GM13976 (cell line): Measurements from ENCODE around the gene ACSL6.

Source experiments
- DNase-seq: peaks from one replicate; pipeline ENCODE4 v3.0.0; 2012; ENCODE audit warnings: low spot score
- in situ Hi-C: fragments of 300-500 bp; cut with MboI; formaldehyde crosslinking; loops from one replicate; pipeline ENCODE4 v1.12.0; 2022; ENCODE audit warnings: low sequenced_read_pairs, mixed read lengths, inconsistent platforms; ENCODE audit not compliant: unreplicated experiment
- TF ChIP-seq, protein P1 (sequence below): IDR thresholded peaks from 2 replicates; pipeline ENCODE4 v1.5.1; 2012; ENCODE audit warnings: borderline replicate concordance, mild to moderate bottlenecking; ENCODE audit not compliant: insufficient read depth; ENCODE audit errors: extremely low read depth, missing control alignments, control extremely low read depth

Gene ACSL6

GRCh38 chr5:132049093-132049492 lies 37.6 kb upstream of the ACSL6 start:
- in situ Hi-C loops: no loop called here
- TF ChIP-seq, protein P1, sequence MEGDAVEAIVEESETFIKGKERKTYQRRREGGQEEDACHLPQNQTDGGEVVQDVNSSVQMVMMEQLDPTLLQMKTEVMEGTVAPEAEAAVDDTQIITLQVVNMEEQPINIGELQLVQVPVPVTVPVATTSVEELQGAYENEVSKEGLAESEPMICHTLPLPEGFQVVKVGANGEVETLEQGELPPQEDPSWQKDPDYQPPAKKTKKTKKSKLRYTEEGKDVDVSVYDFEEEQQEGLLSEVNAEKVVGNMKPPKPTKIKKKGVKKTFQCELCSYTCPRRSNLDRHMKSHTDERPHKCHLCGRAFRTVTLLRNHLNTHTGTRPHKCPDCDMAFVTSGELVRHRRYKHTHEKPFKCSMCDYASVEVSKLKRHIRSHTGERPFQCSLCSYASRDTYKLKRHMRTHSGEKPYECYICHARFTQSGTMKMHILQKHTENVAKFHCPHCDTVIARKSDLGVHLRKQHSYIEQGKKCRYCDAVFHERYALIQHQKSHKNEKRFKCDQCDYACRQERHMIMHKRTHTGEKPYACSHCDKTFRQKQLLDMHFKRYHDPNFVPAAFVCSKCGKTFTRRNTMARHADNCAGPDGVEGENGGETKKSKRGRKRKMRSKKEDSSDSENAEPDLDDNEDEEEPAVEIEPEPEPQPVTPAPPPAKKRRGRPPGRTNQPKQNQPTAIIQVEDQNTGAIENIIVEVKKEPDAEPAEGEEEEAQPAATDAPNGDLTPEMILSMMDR: no peak
- DNase-seq: no peak

- TF ChIP-seq, protein P1: no peak
- in situ Hi-C loops: no loop called here
- no peak for DNase-seq
Measured at GRCh38 chr5:132046880-132047299, 35.4 kb upstream of the ACSL6 start.

GRCh38 chr5:132044207-132044606 lies 32.7 kb upstream of the ACSL6 start:
- no peak for DNase-seq
- in situ Hi-C loops: no loop called here
- TF ChIP-seq, protein P1: no peak

DNA sequence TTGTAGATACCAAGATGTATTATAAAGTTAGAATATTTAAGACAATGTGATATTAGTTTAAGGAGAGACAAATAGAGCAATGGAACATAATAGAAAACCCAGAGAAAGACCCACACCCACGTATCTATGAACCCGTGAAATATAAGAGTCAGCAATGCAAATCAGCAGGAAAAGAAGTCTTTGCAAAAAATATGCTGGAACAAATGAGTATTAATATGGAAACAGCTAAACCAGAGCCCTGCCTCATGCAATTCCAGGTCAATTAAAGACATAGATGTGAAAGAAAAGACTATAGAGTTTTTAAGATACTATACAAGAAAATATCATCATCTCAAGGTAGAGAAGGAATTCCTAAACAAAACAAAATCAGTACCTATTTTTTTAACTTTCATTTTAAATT lies 25.9 kb upstream of the ACSL6 start:
- TF ChIP-seq, protein P1: no peak
- no peak for DNase-seq
- in situ Hi-C loops: no loop called here

DNA sequence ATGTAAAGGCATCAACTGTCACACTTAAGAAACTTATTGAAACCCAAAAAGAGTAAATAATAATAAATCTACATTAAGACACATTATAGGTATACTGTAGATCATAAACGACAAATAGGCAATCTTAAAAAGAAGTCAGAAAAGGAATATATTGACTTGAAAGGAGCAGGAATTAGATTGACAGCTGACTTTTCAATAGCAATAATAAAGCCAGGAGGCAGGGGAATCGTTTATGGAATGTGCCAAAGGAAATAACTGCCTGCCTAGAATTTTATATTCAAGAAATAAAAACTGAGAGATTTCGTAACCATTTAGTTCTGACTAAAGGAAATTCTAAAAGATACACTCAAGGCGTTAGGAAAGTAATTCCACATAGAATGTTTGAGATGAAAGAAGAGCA lies 21.7 kb upstream of the ACSL6 start:
- TF ChIP-seq, protein P1: no peak
- DNase-seq: no peak
- in situ Hi-C loops: no loop called here

- no peak for DNase-seq
- TF ChIP-seq, protein P1: no peak
- in situ Hi-C loops: no loop called here
Measured at GRCh38 chr5:132032196-132032595, 20.7 kb upstream of the ACSL6 start.

DNA sequence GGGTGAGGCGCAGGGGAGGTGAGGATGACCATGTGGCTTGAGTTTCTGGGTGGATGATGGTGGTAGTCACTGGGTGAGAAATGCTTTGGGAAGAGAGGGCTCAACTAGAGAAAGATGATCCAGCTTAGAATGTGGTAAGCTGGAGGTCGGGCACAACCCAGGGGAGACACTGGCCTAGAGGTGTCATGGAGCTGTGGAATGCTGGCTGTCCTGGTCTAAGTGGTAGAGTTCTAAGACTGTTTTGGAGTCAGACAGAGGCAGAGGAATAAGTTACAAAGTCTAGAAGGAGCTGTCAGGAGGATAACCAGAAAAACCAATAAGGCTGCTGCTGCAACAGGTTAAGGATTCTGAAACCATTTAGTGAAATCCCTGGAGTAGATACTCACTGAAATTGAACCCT lies 19.2 kb upstream of the ACSL6 start:
- no peak for DNase-seq
- in situ Hi-C loops: no loop called here
- TF ChIP-seq, protein P1: no peak
